Measurements from ENCODE around the gene CRB1. TPM values are rescaled to one million over a fixed set of nuclear protein-coding genes. Genes with fewer than 3 reads are reported as not detected.

CRB1 gene
- total and polyA plus RNA-seq, 12 donors = 0.04 to 1.5 (median 0.42) TPM; not detected in 2

GRCh38 chr1:197470330-197470729 lies 202.3 kb downstream of the CRB1 start:
- no peak for TF ChIP-seq CTCF (IDR thresholded peaks at IDR 0.05)
- Histone ChIP-seq H3K4me3 (no peak overlapping the region), H3K4me1 (peaks cover 0 to 10% (median 4%) of the 10 kb centered on the region in 9 donors), H3K9me3 (no peaks in the 10 kb centered on the region), H3K27ac (no peak overlapping the region), H3K27me3 (peaks cover 0 to 5% (median 0%) of the 10 kb centered on the region in 7 donors), H3K36me3 (no peaks in the 10 kb centered on the region)
- WGBS, 2 donors = 76 to 78% methylated on average over 1 of the region's 1 CpG
- intact Hi-C loops (cut with DNase I) = no loop called here
- ATAC-seq (no peak), DNase-seq (no peak)

- peaks cover 0 to 5% (median 0%) of the 10 kb centered on the region in 7 donors for H3K27me3 ChIP-seq
- no peaks in the 10 kb centered on the region for H3K9me3 ChIP-seq
- peak in 1 of 8 donors; percentile 33 for ATAC-seq
- intact Hi-C loops (cut with DNase I) = no loop called here
- no peak for DNase-seq
- H3K27ac ChIP-seq = no peak overlapping the region
- no peak for TF ChIP-seq CTCF (IDR thresholded peaks at IDR 0.05)
- H3K36me3 ChIP-seq = no peaks in the 10 kb centered on the region
- no peak overlapping the region for H3K4me3 ChIP-seq
- WGBS, 2 donors = 39 to 47% methylated on average over 9 of the region's 9 CpGs
- peaks cover 0 to 10% (median 4%) of the 10 kb centered on the region in 9 donors for H3K4me1 ChIP-seq
Measured at GRCh38 chr1:197471248-197471985, 203.4 kb downstream of the CRB1 start.

- intact Hi-C loops (cut with DNase I) = no loop called here
- Histone ChIP-seq H3K36me3 (no peaks in the 10 kb centered on the region), H3K4me1 (peaks cover 0 to 10% (median 4%) of the 10 kb centered on the region in 9 donors), H3K9me3 (no peaks in the 10 kb centered on the region), H3K27ac (no peak overlapping the region), H3K4me3 (no peak overlapping the region), H3K27me3 (peaks cover 0 to 5% (median 0%) of the 10 kb centered on the region in 7 donors)
- DNase-seq (no peak), ATAC-seq (no peak)
- no peak for TF ChIP-seq CTCF (IDR thresholded peaks at IDR 0.05)
- WGBS, 2 donors = 87 to 94% methylated on average over 3 of the region's 3 CpGs
Measured at GRCh38 chr1:197472141-197472540, 204.1 kb downstream of the CRB1 start.

GRCh38 chr1:197480446-197480845 lies 212.4 kb downstream of the CRB1 start:
- ATAC-seq = no peak
- no peak for TF ChIP-seq CTCF (IDR thresholded peaks at IDR 0.05)
- no peaks in the 10 kb centered on the region for H3K36me3 ChIP-seq

More at GRCh38 chr1:197480446-197480845, 212.4 kb downstream of the CRB1 start:
- DNase-seq = no peak
- Histone ChIP-seq H3K27me3 (peaks cover 0 to 2% (median 0%) of the 10 kb centered on the region in 7 donors), H3K4me3 (no peak overlapping the region), H3K27ac (no peak overlapping the region), H3K4me1 (peaks cover 0 to 5% (median 0%) of the 10 kb centered on the region in 9 donors), H3K9me3 (no peaks in the 10 kb centered on the region)
- 76 to 82% methylated on average over 6 of the region's 6 CpGs for WGBS, 2 donors
- intact Hi-C loops (cut with DNase I) = no loop called here

Measured in heart right ventricle (tissue), 16 donors.